Smooth muscle cell (in vitro differentiated cells): ENCODE measurements around the gene NIT1. TPM values are rescaled to one million over a fixed set of nuclear protein-coding genes. Genes with fewer than 3 reads are reported as not detected.

Experiments used
- DNase-seq: peaks from one replicate; lab custom pipeline; 2025; ENCODE audit not compliant: unreplicated experiment; lab: John Stamatoyannopoulos, UW
- H2AFZ ChIP-seq: fragments of 200-600 bp; sonication (generic); 2 replicates; pipeline ENCODE4 v1.6.0; 2016; ENCODE audit warnings: antibody characterized with exemption, low read depth, mild to moderate bottlenecking
- H3F3A ChIP-seq: fragments of 200-600 bp; sonication (generic); 2 replicates; pipeline ENCODE4 v1.6.0; 2017; ENCODE audit warnings: antibody characterized with exemption, low read depth
- H3K27ac ChIP-seq: fragments of 200-600 bp; sonication (generic); 2 replicates; pipeline ENCODE4 v1.5.1; 2016; ENCODE audit warnings: low read depth, mild to moderate bottlenecking
- H3K27me3 ChIP-seq: fragments of 200-600 bp; sonication (generic); 2 replicates; pipeline ENCODE4 v1.6.1; 2016; ENCODE audit warnings: low read depth, mild to moderate bottlenecking
- H3K36me3 ChIP-seq: fragments of 200-600 bp; sonication (generic); 2 replicates; pipeline ENCODE4 v1.5.1; 2016; ENCODE audit warnings: low read depth
- H3K4me1 ChIP-seq: fragments of 200-600 bp; sonication (generic); 2 replicates; pipeline ENCODE4 v1.5.1; 2016; ENCODE audit warnings: low read depth
- H3K4me2 ChIP-seq: fragments of 200-600 bp; sonication (generic); 2 replicates; pipeline ENCODE4 v1.6.0; 2016; ENCODE audit warnings: mild to moderate bottlenecking
- H3K4me3 ChIP-seq: fragments of 200-600 bp; sonication (generic); 2 replicates; pipeline ENCODE4 v1.5.1; 2016; ENCODE audit warnings: mild to moderate bottlenecking
- H3K79me2 ChIP-seq: fragments of 200-600 bp; sonication (generic); 2 replicates; pipeline ENCODE4 v1.6.0; 2016; ENCODE audit warnings: low read depth, mild to moderate bottlenecking
- H3K9ac ChIP-seq: fragments of 200-600 bp; sonication (generic); 2 replicates; pipeline ENCODE4 v1.6.0; 2016; ENCODE audit warnings: low read depth
- H3K9me3 ChIP-seq: fragments of 200-600 bp; sonication (generic); replicated peaks from 2 replicates; pipeline ENCODE4 v1.5.1; 2016; ENCODE audit warnings: low read depth
- H4K20me1 ChIP-seq: fragments of 200-600 bp; sonication (generic); 2 replicates; pipeline ENCODE4 v1.6.0; 2016; ENCODE audit warnings: low read depth
- CTCF ChIP-seq: fragments of 200-600 bp; sonication (generic); IDR thresholded peaks from 2 replicates; pipeline ENCODE4 v1.5.1; 2017; ENCODE audit warnings: borderline replicate concordance, mild to moderate bottlenecking, antibody characterized with exemption; ENCODE audit not compliant: insufficient read depth, poor library complexity, severe bottlenecking
- WGBS: methylation state at CpG from one replicate; pipeline ENCODE4 v1.1.7; 2016; ENCODE audit warnings: low lambda C conversion rate; 5-methylcytosine and 5-hydroxymethylcytosine counted together
- polyA plus RNA-seq: library from polyadenylated mRNA; unstranded; fragments of >200 nt; fragmentation: Nextera tagmentation; extraction: Ambion mirVana; gene quantifications from 2 replicates; pipeline ENCODE4 v1.2.1, GENCODE V29; 2016
- total RNA-seq: library from RNA; depleted of rRNA; stranded (reverse); fragments of >200 nt; gene quantifications from 2 replicates; pipeline ENCODE4 v1.2.3, GENCODE V29; 2014

Gene NIT1
- total and polyA plus RNA-seq, 2 experiments from 2014 or later, result 33.6 to 37.6 TPM

- Histone ChIP-seq H3K9ac (peak overlapping the region; percentile 95), H3K9me3 (no peaks in the 10 kb centered on the region), H2AFZ (peak overlapping the region; percentile 61), H3K27me3 (no peaks in the 10 kb centered on the region), H3K4me3 (peak overlapping the region; percentile 65), H3K4me1 (peaks cover 19% of the 10 kb centered on the region), H3K79me2 (peaks cover 81% of the 10 kb centered on the region), H3K4me2 (peak overlapping the region; percentile 85), H3K27ac (peak overlapping the region; percentile 93), H3K36me3 (peaks cover 3% of the 10 kb centered on the region), H4K20me1 (peaks cover 40% of the 10 kb centered on the region), H3F3A (peaks cover 5% of the 10 kb centered on the region)
- TF ChIP-seq CTCF, result no peak
- DNase-seq, result no peak
- 5% methylated on average over 10 of the region's 22 CpGs for WGBS
Measured at GRCh38 chr1:161131523-161132409, 13.9 kb downstream of the NIT1 start.

GRCh38 chr1:161132410-161133219 is 14.7 kb downstream of the NIT1 start, which contains the start of gene DEDD:
Gene DEDD, minus strand, starts transcription at chr1:161132667. Its CDS starts 8,205 bp downstream, at chr1:161124462.
- peak within 1 kb of the TSS; percentile 85 for H3K4me2 ChIP-seq
- peak within 1 kb of the TSS; percentile 95 for H3K9ac ChIP-seq
- H3K79me2 ChIP-seq, result peaks cover 73% of the 10 kb centered on the region
- DNase-seq, result peak; percentile 95
- peak within 1 kb of the TSS; percentile 93 for H3K27ac ChIP-seq
- peaks cover 3% of the 10 kb centered on the region for H3K36me3 ChIP-seq
- H3K4me3 ChIP-seq, result peak within 1 kb of the TSS; percentile 65
- peaks cover 5% of the 10 kb centered on the region for H3F3A ChIP-seq
- no peaks in the 10 kb centered on the region for H3K9me3 ChIP-seq
- TF ChIP-seq CTCF, result no peak
- WGBS, result under 1% methylated on average over 39 of the region's 68 CpGs
- no peaks in the 10 kb centered on the region for H3K27me3 ChIP-seq
- H3K4me1 ChIP-seq, result peaks cover 19% of the 10 kb centered on the region
- peaks cover 32% of the 10 kb centered on the region for H4K20me1 ChIP-seq
- peak within 1 kb of the TSS; percentile 68 for H2AFZ ChIP-seq

GRCh38 chr1:161133220-161133740 is 15.4 kb downstream of the NIT1 start:
- Histone ChIP-seq H3K79me2 (peaks cover 66% of the 10 kb centered on the region), H3K36me3 (no peaks in the 10 kb centered on the region), H3K4me1 (peaks cover 19% of the 10 kb centered on the region), H3K9me3 (no peaks in the 10 kb centered on the region), H3K4me2 (peak overlapping the region; percentile 85), H4K20me1 (peaks cover 25% of the 10 kb centered on the region), H3K27me3 (no peaks in the 10 kb centered on the region), H3K27ac (peak overlapping the region; percentile 93), H2AFZ (peak overlapping the region; percentile 68), H3K9ac (peak overlapping the region; percentile 95), H3K4me3 (peak overlapping the region; percentile 65), H3F3A (peaks cover 5% of the 10 kb centered on the region)
- WGBS, result 2% methylated on average over 11 of the region's 11 CpGs
- DNase-seq, result no peak
- no peak for TF ChIP-seq CTCF
